Body of pancreas (tissue), 4 donors: ENCODE measurements around the gene TAF5L.

Experiments
- POLR2A ChIP-seq, 3 donors: fragments of 450-650 bp; IDR thresholded peaks; one replicate each; pipeline ENCODE4 v1.6.1; 2016; ENCODE audit warnings: antibody characterized with exemption in 3 of 3, mild to moderate bottlenecking in 2 of 3
- TF ChIP-seq, protein P1 (sequence below), 7 experiments: fragments of 450-650 bp in 4 of 7; fragments of 200-600 bp in 3 of 7; sonication (generic) in 3 of 7; IDR thresholded peaks; one replicate each; pipeline ENCODE4 v1.5.1; 2016 to 2019; ENCODE audit warnings: antibody characterized with exemption in 7 of 7

DNA sequence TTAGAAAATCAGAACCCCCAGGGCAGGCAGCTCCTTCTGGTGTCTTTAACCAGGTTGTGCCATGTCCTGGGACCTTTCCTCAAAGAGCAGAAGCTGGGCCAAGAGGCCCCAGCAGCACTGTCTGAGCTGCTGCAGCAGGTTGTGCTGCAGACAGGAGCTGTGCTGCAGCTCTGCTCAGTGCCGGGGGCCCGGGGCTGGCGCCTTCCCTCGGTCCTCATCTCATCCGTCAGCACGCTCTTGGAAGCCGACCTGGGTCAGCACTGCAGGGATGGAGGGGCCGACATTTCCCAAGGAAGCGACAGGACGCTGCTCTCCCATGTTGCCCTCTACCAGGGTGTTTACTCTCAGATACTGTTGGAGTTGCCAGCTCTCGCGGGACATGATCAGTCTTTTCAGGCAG lies 11.8 kb upstream of the TAF5L start:
- TF ChIP-seq POLR2A (IDR thresholded peaks at IDR 0.05), result no peak
- TF ChIP-seq, protein P1, sequence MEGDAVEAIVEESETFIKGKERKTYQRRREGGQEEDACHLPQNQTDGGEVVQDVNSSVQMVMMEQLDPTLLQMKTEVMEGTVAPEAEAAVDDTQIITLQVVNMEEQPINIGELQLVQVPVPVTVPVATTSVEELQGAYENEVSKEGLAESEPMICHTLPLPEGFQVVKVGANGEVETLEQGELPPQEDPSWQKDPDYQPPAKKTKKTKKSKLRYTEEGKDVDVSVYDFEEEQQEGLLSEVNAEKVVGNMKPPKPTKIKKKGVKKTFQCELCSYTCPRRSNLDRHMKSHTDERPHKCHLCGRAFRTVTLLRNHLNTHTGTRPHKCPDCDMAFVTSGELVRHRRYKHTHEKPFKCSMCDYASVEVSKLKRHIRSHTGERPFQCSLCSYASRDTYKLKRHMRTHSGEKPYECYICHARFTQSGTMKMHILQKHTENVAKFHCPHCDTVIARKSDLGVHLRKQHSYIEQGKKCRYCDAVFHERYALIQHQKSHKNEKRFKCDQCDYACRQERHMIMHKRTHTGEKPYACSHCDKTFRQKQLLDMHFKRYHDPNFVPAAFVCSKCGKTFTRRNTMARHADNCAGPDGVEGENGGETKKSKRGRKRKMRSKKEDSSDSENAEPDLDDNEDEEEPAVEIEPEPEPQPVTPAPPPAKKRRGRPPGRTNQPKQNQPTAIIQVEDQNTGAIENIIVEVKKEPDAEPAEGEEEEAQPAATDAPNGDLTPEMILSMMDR (IDR thresholded peaks at IDR 0.05), result no peak
